Measurements from ENCODE around the gene PTPRD. TPM values are rescaled to one million over a fixed set of nuclear protein-coding genes. Genes with fewer than 3 reads are reported as not detected.

The PTPRD gene
- total and polyA plus RNA-seq, 7 experiments from 2014 or later, result 0.71 TPM; not detected in 6

DNA sequence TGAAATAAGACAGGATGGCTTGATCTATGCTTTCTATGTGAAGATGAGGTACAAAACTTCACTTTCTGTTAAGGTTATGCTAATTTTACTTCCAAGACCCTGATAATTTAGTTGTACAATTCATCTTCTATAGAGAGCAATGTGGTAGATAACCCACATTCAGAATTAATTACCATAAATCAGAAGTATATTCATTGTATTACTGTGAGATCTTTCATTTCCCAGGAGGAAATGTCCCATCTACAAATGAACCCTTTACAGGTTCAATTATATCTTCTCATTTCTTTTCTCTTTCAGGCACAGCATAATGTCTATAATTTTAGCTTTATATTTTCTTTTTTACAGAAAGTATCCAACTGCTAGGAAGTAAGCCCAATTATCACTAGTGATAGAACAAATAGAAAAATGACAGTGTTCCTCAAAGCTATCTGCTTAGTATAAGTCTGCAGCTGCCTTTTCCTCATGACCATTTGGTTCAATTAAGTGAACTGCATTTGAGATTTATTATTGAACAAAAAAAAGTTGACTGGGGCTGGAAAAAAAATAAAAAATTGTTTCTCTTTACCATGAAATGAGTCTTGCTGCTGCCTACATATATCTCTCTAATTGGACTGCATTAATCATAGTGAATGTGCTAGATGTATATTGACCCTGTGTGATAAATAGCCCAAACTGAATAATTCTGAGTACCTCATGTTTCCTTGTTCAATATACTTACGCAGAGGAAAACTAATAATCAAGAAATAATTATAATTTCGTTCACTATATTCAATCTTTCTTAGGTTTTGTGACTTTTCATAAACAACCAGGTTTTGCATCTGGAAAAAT is 1329.4 kb downstream of the PTPRD start:
- Mint-ChIP-seq H3K36me3 (no peaks in the 10 kb centered on the region), H3K4me3 (no peak overlapping the region), H3K4me1 (no peaks in the 10 kb centered on the region), H3K27ac (no peak overlapping the region), H3K27me3 (no peaks in the 10 kb centered on the region), H3K9me3 (peaks cover 0 to 8% (median 0%) of the 10 kb centered on the region in 11 donors)
- ATAC-seq (no peak), DNase-seq (no peak)
- Histone ChIP-seq H3K27ac (ENCODE audit: low read depth, low read length) (no peak overlapping the region), H3K9me3 (ENCODE audit: control insufficient read depth in 2 of 3, low read length in 3 of 3) (no peaks in the 10 kb centered on the region), H3K27me3 (ENCODE audit: control insufficient read depth in 2 of 2, insufficient read depth in 2 of 2, low read length in 2 of 2) (no peaks in the 10 kb centered on the region), H3K4me1 (ENCODE audit: control insufficient read depth in 2 of 2, insufficient read depth in 2 of 2, low read length in 2 of 2) (no peaks in the 10 kb centered on the region), H3K4me3 (ENCODE audit: low read length) (no peak overlapping the region), H3K36me3 (ENCODE audit: control insufficient read depth in 2 of 3, insufficient read depth in 3 of 3, low read length in 3 of 3) (no peaks in the 10 kb centered on the region)
- POLR2A ChIA-PET, result no interaction called here
- CTCF ChIA-PET, result no interaction called here
- intact Hi-C loops (cut with micrococcal nuclease), result no loop called here

DNA sequence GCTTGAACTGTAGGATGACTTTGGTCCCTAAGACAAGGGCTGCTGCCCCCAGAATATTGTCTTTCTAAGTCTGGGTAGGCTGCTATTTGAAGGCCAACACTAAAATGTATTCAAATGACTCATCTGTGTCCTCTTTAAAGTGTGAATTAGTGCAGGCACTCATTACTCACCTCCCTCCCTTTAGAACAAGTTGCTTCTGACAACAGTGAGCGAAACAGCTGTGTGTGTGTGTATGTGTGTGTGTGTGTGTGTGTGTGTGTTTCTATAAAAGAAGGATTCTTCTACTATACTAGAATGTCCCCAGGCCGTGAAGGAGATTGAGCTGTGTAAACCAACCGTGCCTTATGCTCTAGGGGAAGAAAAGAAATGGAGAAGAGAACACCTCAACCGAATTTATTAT is 1337.2 kb downstream of the PTPRD start:
- no peak overlapping the region for H3K4me3 ChIP-seq (ENCODE audit: low read length)
- DNase-seq (no peak), ATAC-seq (no peak)
- no peaks in the 10 kb centered on the region for H3K9me3 ChIP-seq (ENCODE audit: control insufficient read depth in 2 of 3, low read length in 3 of 3)
- H3K27me3 ChIP-seq (ENCODE audit: control insufficient read depth in 2 of 2, insufficient read depth in 2 of 2, low read length in 2 of 2), result no peaks in the 10 kb centered on the region
- no peak overlapping the region for H3K27ac ChIP-seq (ENCODE audit: low read depth, low read length)
- Mint-ChIP-seq H3K27ac (no peak overlapping the region), H3K27me3 (no peaks in the 10 kb centered on the region), H3K36me3 (no peaks in the 10 kb centered on the region), H3K4me3 (no peak overlapping the region), H3K9me3 (peaks cover 0 to 6% (median 0%) of the 10 kb centered on the region in 11 donors), H3K4me1 (no peaks in the 10 kb centered on the region)
- no peaks in the 10 kb centered on the region for H3K4me1 ChIP-seq (ENCODE audit: control insufficient read depth in 2 of 2, insufficient read depth in 2 of 2, low read length in 2 of 2)
- ChIA-PET POLR2A (no interaction called here), CTCF (no interaction called here)
- intact Hi-C loops (cut with micrococcal nuclease), result no loop called here
- H3K36me3 ChIP-seq (ENCODE audit: control insufficient read depth in 2 of 3, insufficient read depth in 3 of 3, low read length in 3 of 3), result no peaks in the 10 kb centered on the region

DNA sequence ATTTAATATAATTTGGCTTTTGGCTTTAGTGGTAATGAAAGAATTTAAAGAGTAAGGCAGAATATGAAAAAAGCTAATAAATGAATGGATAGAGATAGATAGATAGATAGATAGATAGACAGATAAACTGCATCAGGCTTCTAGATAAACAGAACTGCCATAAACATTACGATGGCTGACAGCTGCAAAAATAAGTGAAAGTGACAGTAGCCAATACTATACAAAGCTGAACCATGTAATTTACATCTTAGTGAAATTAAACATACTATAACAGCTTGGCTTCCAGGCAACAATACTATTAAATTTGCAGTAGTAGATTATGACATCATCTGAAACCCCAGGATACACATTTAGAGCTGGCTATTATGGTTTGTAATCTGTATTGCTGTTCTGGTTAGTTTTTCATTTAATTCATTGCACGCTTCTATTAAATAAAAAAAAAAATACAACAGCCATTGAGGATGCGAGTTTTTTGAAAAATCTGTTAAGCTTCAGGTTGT is 1354.8 kb downstream of the PTPRD start:
- peaks cover 0 to 6% (median 2%) of the 10 kb centered on the region in 11 donors for H3K9me3 Mint-ChIP-seq

DNA sequence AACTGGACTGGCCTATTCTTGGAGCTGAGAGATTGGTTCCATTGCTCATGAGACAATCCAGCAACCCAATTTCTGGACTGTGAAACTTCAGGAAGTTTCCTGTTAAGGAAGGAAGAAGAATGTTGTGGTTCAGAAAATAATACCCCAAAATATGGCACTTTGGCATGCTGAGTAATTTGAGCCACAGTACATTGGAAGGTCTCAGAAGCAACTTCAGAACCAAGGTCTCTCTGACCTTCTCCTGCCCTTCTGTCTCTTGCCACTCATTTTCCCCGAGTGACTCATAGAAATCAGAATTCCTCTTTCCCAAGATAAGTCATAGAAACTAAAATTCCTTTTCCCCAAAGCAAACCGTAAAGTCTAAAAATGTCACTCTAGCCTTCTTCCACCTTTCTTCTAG is 1366.1 kb downstream of the PTPRD start:
- H3K36me3 Mint-ChIP-seq, result no peaks in the 10 kb centered on the region
- Histone ChIP-seq H3K4me3 (ENCODE audit: low read length) (no peak overlapping the region), H3K27me3 (ENCODE audit: control insufficient read depth in 2 of 2, insufficient read depth in 2 of 2, low read length in 2 of 2) (no peaks in the 10 kb centered on the region), H3K36me3 (ENCODE audit: control insufficient read depth in 2 of 3, insufficient read depth in 3 of 3, low read length in 3 of 3) (no peaks in the 10 kb centered on the region), H3K27ac (ENCODE audit: low read depth, low read length) (no peak overlapping the region), H3K9me3 (ENCODE audit: control insufficient read depth in 2 of 3, low read length in 3 of 3) (no peaks in the 10 kb centered on the region), H3K4me1 (ENCODE audit: control insufficient read depth in 2 of 2, insufficient read depth in 2 of 2, low read length in 2 of 2) (no peaks in the 10 kb centered on the region)
- no peak overlapping the region for H3K27ac Mint-ChIP-seq
- ChIA-PET POLR2A (no interaction called here), CTCF (no interaction called here)
- no peaks in the 10 kb centered on the region for H3K27me3 Mint-ChIP-seq
- intact Hi-C loops (cut with micrococcal nuclease), result no loop called here
- no peaks in the 10 kb centered on the region for H3K4me1 Mint-ChIP-seq
- no peak overlapping the region for H3K4me3 Mint-ChIP-seq
- no peak for ATAC-seq
- DNase-seq, result no peak
- peaks cover 0 to 12% (median 3%) of the 10 kb centered on the region in 11 donors for H3K9me3 Mint-ChIP-seq

More for the DNA sequence above, 1354.8 kb downstream of the PTPRD start:
- Mint-ChIP-seq H3K27ac (no peak overlapping the region), H3K4me3 (no peak overlapping the region), H3K4me1 (no peaks in the 10 kb centered on the region), H3K27me3 (no peaks in the 10 kb centered on the region), H3K36me3 (no peaks in the 10 kb centered on the region)
- ChIA-PET CTCF (no interaction called here), POLR2A (no interaction called here)
- Histone ChIP-seq H3K4me3 (ENCODE audit: low read length) (no peak overlapping the region), H3K27me3 (ENCODE audit: control insufficient read depth in 2 of 2, insufficient read depth in 2 of 2, low read length in 2 of 2) (no peaks in the 10 kb centered on the region), H3K9me3 (ENCODE audit: control insufficient read depth in 2 of 3, low read length in 3 of 3) (no peaks in the 10 kb centered on the region), H3K36me3 (ENCODE audit: control insufficient read depth in 2 of 3, insufficient read depth in 3 of 3, low read length in 3 of 3) (no peaks in the 10 kb centered on the region), H3K27ac (ENCODE audit: low read depth, low read length) (no peak overlapping the region), H3K4me1 (ENCODE audit: control insufficient read depth in 2 of 2, insufficient read depth in 2 of 2, low read length in 2 of 2) (no peaks in the 10 kb centered on the region)
- DNase-seq (no peak), ATAC-seq (no peak)
- intact Hi-C loops (cut with micrococcal nuclease), result no loop called here

- Histone ChIP-seq H3K36me3 (ENCODE audit: control insufficient read depth in 2 of 3, insufficient read depth in 3 of 3, low read length in 3 of 3) (no peaks in the 10 kb centered on the region), H3K4me3 (ENCODE audit: low read length) (no peak overlapping the region), H3K27me3 (ENCODE audit: control insufficient read depth in 2 of 2, insufficient read depth in 2 of 2, low read length in 2 of 2) (no peaks in the 10 kb centered on the region), H3K27ac (ENCODE audit: low read depth, low read length) (no peak overlapping the region), H3K9me3 (ENCODE audit: control insufficient read depth in 2 of 3, low read length in 3 of 3) (no peaks in the 10 kb centered on the region), H3K4me1 (ENCODE audit: control insufficient read depth in 2 of 2, insufficient read depth in 2 of 2, low read length in 2 of 2) (no peaks in the 10 kb centered on the region)
- ATAC-seq (no peak), DNase-seq (no peak)
- POLR2A ChIA-PET, result no interaction called here
- Mint-ChIP-seq H3K4me3 (no peak overlapping the region), H3K27me3 (no peaks in the 10 kb centered on the region), H3K27ac (no peak overlapping the region), H3K4me1 (no peaks in the 10 kb centered on the region), H3K9me3 (peaks cover 0 to 20% (median 11%) of the 10 kb centered on the region in 11 donors), H3K36me3 (peaks cover 0 to 5% (median 0%) of the 10 kb centered on the region in 5 donors)
- intact Hi-C loops (cut with micrococcal nuclease), result no loop called here
- CTCF ChIA-PET, result no interaction called here
These were observed 1380.9 kb downstream of the PTPRD start for GRCh38 chr9:9231946-9232345.

DNA sequence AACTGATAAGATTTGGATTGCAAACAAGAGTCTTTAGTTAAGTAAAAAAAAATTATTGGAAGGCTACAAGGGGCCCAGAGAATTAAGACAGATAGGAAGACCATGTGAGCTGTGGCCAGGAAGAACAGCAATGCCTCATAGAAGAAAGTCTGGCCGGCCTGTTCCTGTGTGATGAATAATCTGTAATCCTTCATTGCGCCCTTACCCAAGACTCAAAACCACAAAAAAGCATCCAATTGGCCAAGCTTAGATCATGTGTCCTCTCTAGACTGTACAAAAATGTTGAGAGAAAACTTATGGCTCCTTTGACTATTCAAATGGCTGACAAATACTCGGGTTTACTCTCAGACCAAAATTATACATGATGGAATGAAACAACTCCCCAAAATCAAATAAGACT is 1383.5 kb downstream of the PTPRD start:
- no peaks in the 10 kb centered on the region for H3K9me3 ChIP-seq (ENCODE audit: control insufficient read depth in 2 of 3, low read length in 3 of 3)
- H3K4me3 ChIP-seq (ENCODE audit: low read length), result no peak overlapping the region
- intact Hi-C loops (cut with micrococcal nuclease), result no loop called here
- no peaks in the 10 kb centered on the region for H3K27me3 ChIP-seq (ENCODE audit: control insufficient read depth in 2 of 2, insufficient read depth in 2 of 2, low read length in 2 of 2)
- ATAC-seq (no peak), DNase-seq (no peak)
- H3K36me3 ChIP-seq (ENCODE audit: control insufficient read depth in 2 of 3, insufficient read depth in 3 of 3, low read length in 3 of 3), result no peaks in the 10 kb centered on the region
- Mint-ChIP-seq H3K4me1 (no peaks in the 10 kb centered on the region), H3K27me3 (no peaks in the 10 kb centered on the region), H3K4me3 (no peak overlapping the region), H3K36me3 (peaks cover 0 to under 1% (median 0%) of the 10 kb centered on the region in 5 donors), H3K27ac (no peak overlapping the region), H3K9me3 (peaks cover 0 to 8% (median 2%) of the 10 kb centered on the region in 11 donors)
- CTCF ChIA-PET, result no interaction called here
- no peaks in the 10 kb centered on the region for H3K4me1 ChIP-seq (ENCODE audit: control insufficient read depth in 2 of 2, insufficient read depth in 2 of 2, low read length in 2 of 2)
- H3K27ac ChIP-seq (ENCODE audit: low read depth, low read length), result no peak overlapping the region
- POLR2A ChIA-PET, result no interaction called here

DNA sequence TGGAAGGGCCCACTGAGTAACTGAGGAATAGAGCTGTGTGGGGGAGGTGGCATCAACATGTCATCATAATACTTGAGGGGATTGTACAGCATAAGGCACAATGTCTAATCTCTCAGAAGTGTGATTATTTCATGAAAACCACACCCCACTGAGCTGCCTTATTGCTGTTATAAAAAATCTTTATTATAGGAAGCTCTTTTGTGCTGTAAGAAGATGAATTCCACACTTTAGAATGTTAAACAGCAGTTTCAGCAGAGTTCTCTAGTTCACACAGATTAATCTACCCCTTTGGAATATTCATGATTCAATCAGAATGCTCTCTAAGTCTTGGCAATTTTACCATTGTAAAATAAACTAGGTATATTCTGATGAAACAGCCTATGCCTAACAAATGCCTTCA is 1389.6 kb downstream of the PTPRD start:
- H3K4me3 Mint-ChIP-seq, result no peak overlapping the region
- no peak overlapping the region for H3K27ac ChIP-seq (ENCODE audit: low read depth, low read length)
- ChIA-PET POLR2A (no interaction called here), CTCF (interaction anchor here (0.6 kb wide), 1 partner anchor 11 kb away, joined by 4 read pairs; no protein-coding TSS in a partner anchor)
- no peaks in the 10 kb centered on the region for H3K36me3 ChIP-seq (ENCODE audit: control insufficient read depth in 2 of 3, insufficient read depth in 3 of 3, low read length in 3 of 3)
- no peaks in the 10 kb centered on the region for H3K9me3 ChIP-seq (ENCODE audit: control insufficient read depth in 2 of 3, low read length in 3 of 3)
- ATAC-seq (no peak), DNase-seq (no peak)
- H3K27me3 Mint-ChIP-seq, result no peaks in the 10 kb centered on the region
- no peaks in the 10 kb centered on the region for H3K36me3 Mint-ChIP-seq
- no peak overlapping the region for H3K4me3 ChIP-seq (ENCODE audit: low read length)
- H3K4me1 Mint-ChIP-seq, result no peaks in the 10 kb centered on the region
- H3K4me1 ChIP-seq (ENCODE audit: control insufficient read depth in 2 of 2, insufficient read depth in 2 of 2, low read length in 2 of 2), result no peaks in the 10 kb centered on the region
- H3K9me3 Mint-ChIP-seq, result peaks cover 0 to 7% (median 0%) of the 10 kb centered on the region in 11 donors
- H3K27me3 ChIP-seq (ENCODE audit: control insufficient read depth in 2 of 2, insufficient read depth in 2 of 2, low read length in 2 of 2), result no peaks in the 10 kb centered on the region
- intact Hi-C loops (cut with micrococcal nuclease), result no loop called here
- no peak overlapping the region for H3K27ac Mint-ChIP-seq
